Endodermal cell (in vitro differentiated cells): ENCODE results near the gene MTG1. TPM values are rescaled to one million over a fixed set of nuclear protein-coding genes. Genes with fewer than 3 reads are reported as not detected.
"Not testable (repeated sequence)": the region's sequence is repeated elsewhere in the genome, so short reads cannot be mapped to it uniquely, and the experiment has no call there.

Experiments used
- DNase-seq: peaks from one replicate; pipeline ENCODE4 v3.0.0-alpha.2; 2017
- H3K27ac ChIP-seq: 2 replicates; pipeline ENCODE4 v1.5.1; 2013; ENCODE audit warnings: mild to moderate bottlenecking, low read depth, low read length, moderate library complexity
- H3K27me3 ChIP-seq: 2 replicates; pipeline ENCODE4 v1.6.1; 2013; ENCODE audit warnings: mild to moderate bottlenecking, low read length, moderate library complexity; ENCODE audit not compliant: insufficient read depth, control insufficient read depth, poor library complexity, severe bottlenecking
- H3K36me3 ChIP-seq: 2 replicates; pipeline ENCODE4 v1.7.0; 2013; ENCODE audit warnings: mild to moderate bottlenecking, low read length, moderate library complexity; ENCODE audit not compliant: control insufficient read depth, insufficient read depth
- H3K4me1 ChIP-seq: one replicate; pipeline ENCODE4 v1.7.0; 2013; ENCODE audit warnings: low read length; ENCODE audit not compliant: control insufficient read depth, insufficient read depth
- H3K4me3 ChIP-seq: 2 replicates; pipeline ENCODE4 v1.5.1; 2013; ENCODE audit warnings: mild to moderate bottlenecking, low read length, moderate library complexity
- H3K9ac ChIP-seq: 2 replicates; pipeline ENCODE4 v1.6.1; 2013; ENCODE audit warnings: mild to moderate bottlenecking, low read length, moderate library complexity; ENCODE audit not compliant: poor library complexity, severe bottlenecking; ENCODE audit errors: extremely low read depth
- H3K9me3 ChIP-seq: 2 replicates; pipeline ENCODE4 v1.6.1; 2013; ENCODE audit warnings: mild to moderate bottlenecking, low read length, moderate library complexity; ENCODE audit not compliant: control insufficient read depth
- H3K27ac Mint-ChIP-seq: 2 replicates; pipeline ENCODE4 v1.8.0; 2020; ENCODE audit warnings: mixed read lengths
- H3K27me3 Mint-ChIP-seq: 2 replicates; pipeline ENCODE4 v1.8.0; 2021; ENCODE audit warnings: mild to moderate bottlenecking, mixed read lengths; ENCODE audit not compliant: insufficient read depth
- H3K36me3 Mint-ChIP-seq: 2 replicates; pipeline ENCODE4 v1.8.0; 2020; ENCODE audit warnings: low read depth, mixed read lengths
- H3K4me1 Mint-ChIP-seq: 2 replicates; pipeline ENCODE4 v1.8.0; 2020; ENCODE audit warnings: mixed read lengths
- H3K4me3 Mint-ChIP-seq: 2 replicates; pipeline ENCODE4 v1.8.0; 2020; ENCODE audit warnings: mild to moderate bottlenecking, moderate library complexity, mixed read lengths
- H3K9me3 Mint-ChIP-seq: 2 replicates; pipeline ENCODE4 v1.8.0; 2020; ENCODE audit warnings: mild to moderate bottlenecking, mixed read lengths
- WGBS, 2 experiments: methylation state at CpG; one replicate each; pipeline versions ENCODE4 v1.1.5 to v1.1.7; 2013; ENCODE audit warnings: missing lambda C conversion rate in 2 of 2, mixed read lengths in 1 of 2; ENCODE audit not compliant: insufficient coverage in 1 of 2, insufficient read length in 1 of 2; 5-methylcytosine and 5-hydroxymethylcytosine counted together
- total RNA-seq, 2 donors: library from RNA; stranded (reverse); fragmentation: NEBNext Ultra II Directional in 1 of 2; extraction: Animal tissue kit (Norgen Biotek cat#: 25700) in 1 of 2; gene quantifications; 2 replicates in 1 of 2; 3 replicates in 1 of 2; pipeline ENCODE4 v1.2.1, GENCODE V29; 2021
- TF ChIP-seq, protein P1 (sequence below): fragments of 200-600 bp; sonication (generic); conservative IDR thresholded peaks from 2 replicates; pipeline ENCODE4 v1.5.0; 2021; ENCODE audit warnings: antibody characterized with exemption, mild to moderate bottlenecking

Gene MTG1
- total RNA-seq, 2 donors from 2014 or later, result 71.3 to 86.0 TPM

DNA sequence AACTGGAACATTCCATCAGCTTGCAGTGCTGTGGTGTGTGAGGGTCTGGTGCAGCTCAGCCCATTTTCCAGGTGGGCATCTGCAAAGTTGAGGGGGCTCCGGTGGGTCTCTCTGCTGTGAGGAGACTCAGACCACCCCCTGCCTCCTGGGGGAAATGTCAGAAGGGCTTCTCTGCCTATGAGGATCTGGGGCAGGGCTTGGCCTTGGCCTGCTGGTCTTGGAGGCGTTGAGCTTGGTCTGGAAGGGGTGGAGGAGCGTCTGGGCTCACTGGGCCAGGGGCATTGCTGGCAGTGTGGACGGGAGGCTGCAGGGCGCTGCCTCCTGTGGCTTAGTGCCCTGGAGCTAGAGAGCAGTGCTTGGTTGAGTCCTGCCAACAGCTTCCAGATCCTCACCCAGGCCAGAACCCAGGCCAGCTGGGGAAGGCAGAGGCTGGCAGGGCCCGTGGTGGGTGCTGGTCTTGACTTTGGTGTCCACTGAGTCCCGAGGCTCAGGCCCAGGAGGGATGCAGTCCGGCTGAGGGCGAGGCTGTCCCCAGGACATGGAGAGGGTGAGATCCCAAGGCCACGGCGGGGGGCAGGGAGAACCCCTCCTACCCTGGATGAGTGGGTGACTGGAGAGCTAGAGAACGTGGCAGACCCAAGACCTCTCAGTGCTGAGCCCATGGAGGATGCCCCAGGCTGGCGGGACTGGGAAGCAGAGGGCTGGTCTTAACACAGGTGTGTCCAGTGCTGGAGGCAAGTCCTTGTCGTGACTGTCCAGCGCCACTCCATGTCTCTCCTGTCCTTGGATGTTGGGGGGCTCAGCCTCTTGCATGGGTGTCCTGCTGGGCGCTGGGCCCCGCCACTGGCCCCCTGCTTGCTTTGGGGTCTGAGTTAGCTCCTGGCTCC lies 27.6 kb downstream of the MTG1 start:
- H3K9me3 ChIP-seq, result no peaks in the 10 kb centered on the region
- TF ChIP-seq, protein P1, sequence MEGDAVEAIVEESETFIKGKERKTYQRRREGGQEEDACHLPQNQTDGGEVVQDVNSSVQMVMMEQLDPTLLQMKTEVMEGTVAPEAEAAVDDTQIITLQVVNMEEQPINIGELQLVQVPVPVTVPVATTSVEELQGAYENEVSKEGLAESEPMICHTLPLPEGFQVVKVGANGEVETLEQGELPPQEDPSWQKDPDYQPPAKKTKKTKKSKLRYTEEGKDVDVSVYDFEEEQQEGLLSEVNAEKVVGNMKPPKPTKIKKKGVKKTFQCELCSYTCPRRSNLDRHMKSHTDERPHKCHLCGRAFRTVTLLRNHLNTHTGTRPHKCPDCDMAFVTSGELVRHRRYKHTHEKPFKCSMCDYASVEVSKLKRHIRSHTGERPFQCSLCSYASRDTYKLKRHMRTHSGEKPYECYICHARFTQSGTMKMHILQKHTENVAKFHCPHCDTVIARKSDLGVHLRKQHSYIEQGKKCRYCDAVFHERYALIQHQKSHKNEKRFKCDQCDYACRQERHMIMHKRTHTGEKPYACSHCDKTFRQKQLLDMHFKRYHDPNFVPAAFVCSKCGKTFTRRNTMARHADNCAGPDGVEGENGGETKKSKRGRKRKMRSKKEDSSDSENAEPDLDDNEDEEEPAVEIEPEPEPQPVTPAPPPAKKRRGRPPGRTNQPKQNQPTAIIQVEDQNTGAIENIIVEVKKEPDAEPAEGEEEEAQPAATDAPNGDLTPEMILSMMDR, result no peak

DNA sequence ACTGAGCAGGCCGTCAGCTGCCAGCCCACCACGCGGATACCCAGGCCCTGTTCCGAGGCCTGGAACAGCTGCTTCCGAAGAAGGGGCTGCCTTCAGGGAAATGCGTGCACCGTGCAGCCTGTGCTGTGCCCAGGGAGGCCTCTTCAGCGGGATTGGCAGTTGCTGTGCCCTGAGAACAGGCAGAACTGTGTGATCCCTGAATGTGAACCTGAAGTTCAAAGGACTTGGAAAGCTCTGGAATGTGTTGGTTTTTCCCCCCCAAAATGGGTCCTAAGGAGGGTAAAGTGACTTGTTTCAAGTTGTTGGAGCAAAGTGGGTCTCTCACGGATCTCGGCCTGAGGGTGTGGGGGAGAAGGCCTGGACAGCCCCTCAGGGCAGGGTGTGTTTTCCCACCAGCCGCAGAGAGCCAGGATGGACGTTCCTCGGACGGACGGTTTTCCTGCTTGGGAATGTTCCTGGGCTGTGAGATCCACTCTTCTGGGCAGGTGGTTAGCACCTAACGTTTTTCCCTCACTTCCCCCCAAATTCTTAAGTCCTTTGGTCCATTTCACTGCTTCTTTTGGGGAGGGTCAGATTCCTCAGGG lies 28.4 kb downstream of the MTG1 start:
- peak; percentile 59 for DNase-seq
- Mint-ChIP-seq H3K4me3 (no peak overlapping the region), H3K36me3 (peaks cover 20% of the 10 kb centered on the region), H3K27ac (no peak overlapping the region), H3K9me3 (no peaks in the 10 kb centered on the region), H3K27me3 (peaks cover 20% of the 10 kb centered on the region), H3K4me1 (no peaks in the 10 kb centered on the region)
- no peak overlapping the region for H3K27ac ChIP-seq
- peaks cover 7% of the 10 kb centered on the region for H3K27me3 ChIP-seq
- H3K9me3 ChIP-seq, result no peaks in the 10 kb centered on the region
- H3K4me1 ChIP-seq, result no peaks in the 10 kb centered on the region
- TF ChIP-seq, protein P1, result no peak
- no peak overlapping the region for H3K4me3 ChIP-seq
- H3K36me3 ChIP-seq, result peaks cover 4% of the 10 kb centered on the region
- WGBS, 2 experiments, result 84 to 94% methylated on average over 13 to 16 of the region's 16 CpGs
- no peak overlapping the region for H3K9ac ChIP-seq

More for the DNA sequence above, 27.6 kb downstream of the MTG1 start:
- peak; percentile 57 for DNase-seq
- peaks cover 7% of the 10 kb centered on the region for H3K27me3 ChIP-seq
- H3K36me3 ChIP-seq, result peaks cover 4% of the 10 kb centered on the region
- no peak overlapping the region for H3K27ac Mint-ChIP-seq
- H3K4me3 Mint-ChIP-seq, result no peak overlapping the region
- H3K4me3 ChIP-seq, result no peak overlapping the region
- H3K9me3 Mint-ChIP-seq, result no peaks in the 10 kb centered on the region
- no peak overlapping the region for H3K9ac ChIP-seq
- H3K4me1 ChIP-seq, result no peaks in the 10 kb centered on the region
- H3K36me3 Mint-ChIP-seq, result peaks cover 20% of the 10 kb centered on the region
- H3K27ac ChIP-seq, result no peak overlapping the region
- no peaks in the 10 kb centered on the region for H3K4me1 Mint-ChIP-seq
- H3K27me3 Mint-ChIP-seq, result peaks cover 20% of the 10 kb centered on the region
- WGBS, 2 experiments, result 88 to 95% methylated on average over 11 to 16 of the region's 17 CpGs

DNA sequence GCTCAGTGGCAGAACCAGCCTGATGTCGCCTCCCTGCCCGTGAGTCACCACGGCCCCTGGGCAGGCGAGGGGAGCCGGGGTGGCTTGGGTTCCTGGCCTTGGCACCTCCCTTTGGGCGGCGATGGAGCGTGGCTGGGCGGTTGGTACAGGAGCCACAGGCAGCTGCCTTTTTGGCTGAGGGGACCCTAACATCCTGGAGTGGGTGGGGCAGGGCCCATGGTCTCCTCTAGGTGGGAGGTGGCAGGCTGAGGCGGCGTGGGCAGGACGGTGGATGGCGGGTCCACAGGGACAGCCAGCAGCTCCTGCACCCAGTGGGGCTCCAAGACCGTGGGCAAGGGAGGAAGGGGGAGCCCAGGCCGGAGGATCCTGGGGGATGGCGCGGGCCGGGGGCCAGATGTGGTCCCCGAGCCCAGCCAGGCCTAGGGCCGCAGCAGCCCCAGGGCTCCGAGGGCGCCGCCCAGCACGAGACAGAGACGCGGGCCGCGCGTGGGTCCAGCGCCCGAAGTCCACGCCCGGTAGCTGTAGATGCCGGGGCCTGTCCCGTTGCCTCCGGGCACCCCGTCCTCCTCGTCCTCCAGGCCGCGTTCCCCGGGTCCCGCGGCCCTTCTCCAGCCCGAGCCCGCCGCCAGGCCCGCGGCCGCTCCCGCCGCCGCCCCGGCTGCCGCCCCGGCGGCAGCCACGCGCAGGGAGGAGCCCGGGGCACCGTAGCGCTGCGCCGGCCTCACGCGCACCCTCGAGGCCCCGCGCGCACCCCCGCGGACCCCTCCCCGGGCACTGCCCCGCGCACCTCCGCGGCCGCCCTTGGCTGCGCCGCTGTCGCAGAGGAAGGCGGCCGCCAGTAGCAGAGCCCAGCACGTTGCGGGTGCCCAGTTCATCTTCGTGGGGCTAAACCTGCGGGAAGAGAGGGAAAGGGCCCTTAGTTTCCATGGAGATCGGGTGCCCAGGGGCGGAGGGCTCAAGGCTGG lies 29.1 kb downstream of the MTG1 start:
- peaks cover 20% of the 10 kb centered on the region for H3K27me3 Mint-ChIP-seq
- peak overlapping the region; percentile 34 for H3K4me3 Mint-ChIP-seq
- Histone ChIP-seq H3K4me1 (no peaks in the 10 kb centered on the region), H3K27ac (no peak overlapping the region), H3K36me3 (peaks cover 4% of the 10 kb centered on the region), H3K4me3 (no peak overlapping the region), H3K27me3 (peaks cover 7% of the 10 kb centered on the region), H3K9ac (no peak overlapping the region), H3K9me3 (no peaks in the 10 kb centered on the region)
- TF ChIP-seq, protein P1, result no peak
- H3K4me1 Mint-ChIP-seq, result no peaks in the 10 kb centered on the region
- WGBS, 2 experiments, result 31 to 72% methylated on average over 24 to 88 of the region's 88 CpGs
- H3K9me3 Mint-ChIP-seq, result no peaks in the 10 kb centered on the region
- DNase-seq, result peak; percentile 66
- peaks cover 20% of the 10 kb centered on the region for H3K36me3 Mint-ChIP-seq
- no peak overlapping the region for H3K27ac Mint-ChIP-seq

DNA sequence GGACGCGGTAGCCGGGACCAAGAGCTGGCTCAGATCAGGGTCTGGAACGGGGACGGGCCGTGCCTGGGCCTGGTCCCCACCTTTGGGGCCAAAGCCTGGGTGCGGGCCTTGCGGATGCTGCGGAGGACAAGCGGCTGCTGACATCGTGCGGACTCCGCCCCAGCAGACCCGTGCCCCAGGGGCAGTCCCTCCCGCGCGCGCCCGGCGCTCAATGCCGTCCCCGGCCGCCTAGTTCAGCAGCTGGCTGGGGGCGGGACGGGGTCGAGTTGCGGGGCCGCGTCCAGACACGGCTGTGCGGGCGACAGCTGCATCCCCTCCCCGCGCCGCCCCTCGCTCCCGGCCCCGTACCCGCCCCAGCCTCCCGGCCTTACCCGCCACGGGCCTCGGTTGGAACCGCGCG lies 30.1 kb downstream of the MTG1 start:
- H3K27ac Mint-ChIP-seq, H3K4me3 ChIP-seq, H3K27ac ChIP-seq, H3K9me3 ChIP-seq, H3K4me3 Mint-ChIP-seq, H3K4me1 Mint-ChIP-seq, H3K9ac ChIP-seq, H3K27me3 ChIP-seq, H3K9me3 Mint-ChIP-seq, H3K36me3 ChIP-seq, H3K4me1 ChIP-seq: not testable (repeated sequence)
- peak; percentile 42 for DNase-seq
- WGBS, 2 experiments, result 5% methylated on average over 8 of the region's 46 CpGs; no CpG with 5 or more reads in 1 of the 2 experiments
- H3K36me3 Mint-ChIP-seq, result peaks cover 14% of the 10 kb centered on the region
- peaks cover 20% of the 10 kb centered on the region for H3K27me3 Mint-ChIP-seq
